ENCODE results near the gene CIDEC. TPM values are rescaled to one million over a fixed set of nuclear protein-coding genes. Genes with fewer than 3 reads are reported as not detected.

Gene CIDEC
- total RNA-seq, 1 donor from 2014 or later: 0.60 TPM

GRCh38 chr3:9890249-9891071, 10.4 kb upstream of the CIDEC start, which contains the start of gene JAGN1:
TSS of gene JAGN1 (plus strand) at chr3:9890610. CDS start at chr3:9890723, 113 bp downstream.
- H3K9me3 Mint-ChIP-seq: no peaks in the 10 kb centered on the region
- peak; percentile 23 for TF ChIP-seq CTCF (conservative IDR thresholded peaks at IDR 0.05)
- peaks cover 15% of the 10 kb centered on the region for H3K4me1 Mint-ChIP-seq (ENCODE audit: unreplicated experiment)
- H3K4me3 Mint-ChIP-seq: peak within 1 kb of the TSS; percentile 98
- no peaks in the 10 kb centered on the region for H3K27me3 Mint-ChIP-seq
- H3K36me3 Mint-ChIP-seq: peaks cover 18% of the 10 kb centered on the region
- H3K27ac Mint-ChIP-seq: peak within 1 kb of the TSS; percentile 95
- DNase-seq (ENCODE audit: extremely low spot score, unreplicated experiment): peak; percentile 88

- DNase-seq (ENCODE audit: extremely low spot score, unreplicated experiment): no peak
- no peaks in the 10 kb centered on the region for H3K9me3 Mint-ChIP-seq
- peaks cover 18% of the 10 kb centered on the region for H3K36me3 Mint-ChIP-seq
- no peak overlapping the region for H3K4me3 Mint-ChIP-seq
- H3K27me3 Mint-ChIP-seq: no peaks in the 10 kb centered on the region
- H3K4me1 Mint-ChIP-seq (ENCODE audit: unreplicated experiment): peaks cover 11% of the 10 kb centered on the region
- H3K27ac Mint-ChIP-seq: no peak overlapping the region
- TF ChIP-seq CTCF (conservative IDR thresholded peaks at IDR 0.05): no peak
Measured at GRCh38 chr3:9889405-9889804, 9.4 kb upstream of the CIDEC start.

GRCh38 chr3:9888540-9888939, 8.5 kb upstream of the CIDEC start:
- no peak for TF ChIP-seq CTCF (conservative IDR thresholded peaks at IDR 0.05)
- Mint-ChIP-seq H3K4me1 (ENCODE audit: unreplicated experiment) (peaks cover 11% of the 10 kb centered on the region), H3K9me3 (no peaks in the 10 kb centered on the region), H3K4me3 (no peak overlapping the region), H3K36me3 (peaks cover 13% of the 10 kb centered on the region), H3K27me3 (no peaks in the 10 kb centered on the region), H3K27ac (no peak overlapping the region)
- no peak for DNase-seq (ENCODE audit: extremely low spot score, unreplicated experiment)

DNA sequence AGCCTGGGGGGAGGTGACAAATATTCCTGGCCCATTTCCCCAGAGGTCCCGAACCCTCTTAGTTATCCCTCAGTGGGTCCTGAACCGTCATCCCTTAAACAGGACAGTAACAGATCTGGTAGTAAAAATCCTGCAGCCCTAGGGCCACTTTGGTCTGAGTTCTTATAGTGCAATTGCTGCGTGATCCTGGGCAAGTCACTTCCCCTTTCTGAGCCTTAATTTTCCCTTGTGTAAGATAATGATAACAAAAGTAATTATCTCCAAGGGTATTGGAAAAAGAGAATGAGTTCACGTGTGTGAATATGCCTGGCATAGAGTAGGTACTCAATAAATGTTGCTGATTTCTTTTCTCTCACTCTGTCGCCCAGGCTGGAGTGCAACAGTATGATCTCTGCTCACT, 7.4 kb upstream of the CIDEC start:
- TF ChIP-seq CTCF (conservative IDR thresholded peaks at IDR 0.05): no peak
- Mint-ChIP-seq H3K27me3 (no peaks in the 10 kb centered on the region), H3K9me3 (no peaks in the 10 kb centered on the region), H3K4me1 (ENCODE audit: unreplicated experiment) (peaks cover 7% of the 10 kb centered on the region), H3K36me3 (peaks cover 7% of the 10 kb centered on the region), H3K4me3 (no peak overlapping the region), H3K27ac (no peak overlapping the region)
- DNase-seq (ENCODE audit: extremely low spot score, unreplicated experiment): no peak

DNA sequence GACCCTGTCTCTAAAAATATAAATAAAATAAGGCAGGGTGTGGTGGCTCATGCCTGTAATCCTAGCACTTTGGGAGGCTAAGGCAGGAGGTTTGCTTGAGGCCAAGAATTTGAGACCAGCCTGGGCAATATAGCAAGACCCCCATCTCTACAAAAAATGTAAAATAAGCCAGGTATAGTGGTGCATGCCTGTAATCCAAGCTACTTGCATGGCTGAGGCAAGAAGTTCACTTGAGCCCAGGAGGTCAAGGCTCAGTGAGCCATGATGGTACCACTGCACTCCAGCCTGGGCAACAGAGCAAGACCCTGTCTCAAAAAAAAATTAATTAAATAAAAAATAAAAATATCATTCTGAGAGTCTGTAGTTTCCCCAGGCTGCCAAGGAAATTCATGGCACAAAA, 6.3 kb upstream of the CIDEC start:
- Mint-ChIP-seq H3K4me3 (no peak overlapping the region), H3K4me1 (ENCODE audit: unreplicated experiment) (no peaks in the 10 kb centered on the region), H3K27ac (no peak overlapping the region), H3K36me3 (peaks cover 4% of the 10 kb centered on the region), H3K9me3 (no peaks in the 10 kb centered on the region), H3K27me3 (no peaks in the 10 kb centered on the region)
- DNase-seq (ENCODE audit: extremely low spot score, unreplicated experiment): no peak
- no peak for TF ChIP-seq CTCF (conservative IDR thresholded peaks at IDR 0.05)

All from type B pancreatic cell (in vitro differentiated cells).